ENCODE measurements around the gene PCP4. TPM values are rescaled to one million over a fixed set of nuclear protein-coding genes. Genes with fewer than 3 reads are reported as not detected.

Gene PCP4
- total and polyA plus RNA-seq, 10 of the 15 experiments (the other 5 are each of a cell fraction or from before 2014, with no cell fraction given), result not detected

DNA sequence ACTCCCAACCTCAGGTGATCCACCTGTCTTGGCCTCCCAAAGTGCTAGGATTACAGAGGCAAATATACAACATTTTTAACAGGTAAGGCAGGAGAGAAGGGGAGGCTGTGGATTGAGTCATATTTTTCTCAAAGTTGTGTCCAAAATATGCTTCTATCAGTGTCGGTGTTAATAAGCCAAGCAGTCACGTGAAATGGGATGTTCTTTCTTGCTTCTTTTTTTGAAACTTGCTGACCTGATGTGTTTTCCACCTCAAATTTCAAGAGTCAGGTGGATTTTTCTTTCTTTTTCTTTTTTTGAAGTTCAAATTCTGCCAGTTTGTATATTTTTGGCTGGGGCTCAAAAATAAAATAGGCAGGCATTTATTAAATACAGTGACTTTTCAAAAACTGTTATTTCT lies 91.5 kb downstream of the PCP4 start:
- ChIA-PET CTCF (no interaction called here), SMC1A (ENCODE audit: uncharacterized antibody, unreplicated experiment) (no interaction called here), POLR2A (no interaction called here), RAD21 (ENCODE audit: unreplicated experiment) (no interaction called here)
- 18% methylated on average over 2 of the region's 2 CpGs for WGBS (ENCODE audit: insufficient coverage, insufficient replicate concordance, low lambda C conversion rate, missing lambda C conversion rate)
- in situ Hi-C loops (cut with MboI) (no loop called here), intact Hi-C loops (cut with micrococcal nuclease; ENCODE audit: unreplicated experiment) (no loop called here)
- Histone ChIP-seq H3K27me3 (replicated peaks in 1 of 2; ENCODE audit: control insufficient read depth in 2 of 2, insufficient read depth in 2 of 2, low read length in 1 of 2) (no peaks in the 10 kb centered on the region), H3K27ac (ENCODE audit: control insufficient read depth, insufficient read depth) (no peak overlapping the region), H3K36me3 (ENCODE audit: control insufficient read depth in 2 of 2, insufficient read depth in 2 of 2, low read length in 1 of 2) (no peaks in the 10 kb centered on the region), H3K79me2 (ENCODE audit: control insufficient read depth, insufficient read depth, low read length) (no peaks in the 10 kb centered on the region), H3K9me3 (replicated peaks; ENCODE audit: control insufficient read depth, insufficient read depth, low read length) (no peaks in the 10 kb centered on the region; the same call in 2 of the 3 replicates), H3K9ac (ENCODE audit: control insufficient read depth, insufficient read depth, low read length) (no peak overlapping the region), H2AFZ (ENCODE audit: control insufficient read depth, low read depth, low read length) (no peak overlapping the region), H3K4me1 (ENCODE audit: control insufficient read depth, insufficient read depth, low read length) (no peaks in the 10 kb centered on the region), H3K4me2 (ENCODE audit: control insufficient read depth, insufficient read depth) (no peak overlapping the region), H3K4me3 (no peak overlapping the region), H4K20me1 (ENCODE audit: control insufficient read depth, insufficient read depth) (no peaks in the 10 kb centered on the region)
- no peak for ATAC-seq
- no peak for DNase-seq (ENCODE audit: low read depth, low spot score)
- no peak for TF ChIP-seq RAD21 (IDR thresholded peaks at IDR 0.05; ENCODE audit: insufficient read depth, low read depth, low read length)
- no TSS peak for BruUV-seq (replicated peaks)
- no peak for FAIRE-seq

DNA sequence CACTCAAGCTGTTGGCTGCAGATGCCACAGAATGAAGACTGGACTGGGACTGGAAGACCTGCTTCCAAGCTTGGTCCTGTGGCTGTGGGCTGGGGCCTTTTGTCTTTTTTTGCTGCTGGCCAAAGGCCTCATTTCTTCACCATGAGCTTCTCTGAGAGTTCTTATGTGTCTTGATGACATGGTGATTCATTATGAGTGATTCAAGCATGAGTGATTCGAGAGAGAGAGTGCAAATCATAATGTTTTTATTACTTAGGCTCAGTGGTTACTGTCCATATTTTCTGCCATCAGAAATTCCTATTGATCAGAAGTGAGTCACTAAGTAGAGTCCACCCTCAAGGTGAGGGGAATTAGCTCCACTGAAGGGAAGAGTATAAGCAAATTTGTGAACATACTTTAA lies 94.0 kb downstream of the PCP4 start:
- Histone ChIP-seq H3K36me3 (ENCODE audit: control insufficient read depth in 2 of 2, insufficient read depth in 2 of 2, low read length in 1 of 2) (no peaks in the 10 kb centered on the region), H3K9me3 (replicated peaks; ENCODE audit: control insufficient read depth, insufficient read depth, low read length) (no peaks in the 10 kb centered on the region), H4K20me1 (ENCODE audit: control insufficient read depth, insufficient read depth) (no peaks in the 10 kb centered on the region), H3K4me1 (ENCODE audit: control insufficient read depth, insufficient read depth, low read length) (no peaks in the 10 kb centered on the region), H3K27me3 (replicated peaks in 1 of 2; ENCODE audit: control insufficient read depth in 2 of 2, insufficient read depth in 2 of 2, low read length in 1 of 2) (no peaks in the 10 kb centered on the region), H3K9ac (ENCODE audit: control insufficient read depth, insufficient read depth, low read length) (no peak overlapping the region), H3K4me2 (ENCODE audit: control insufficient read depth, insufficient read depth) (no peak overlapping the region), H3K27ac (ENCODE audit: control insufficient read depth, insufficient read depth) (no peak overlapping the region), H2AFZ (ENCODE audit: control insufficient read depth, low read depth, low read length) (no peak overlapping the region), H3K79me2 (ENCODE audit: control insufficient read depth, insufficient read depth, low read length) (no peaks in the 10 kb centered on the region), H3K4me3 (no peak overlapping the region)
- ChIA-PET SMC1A (ENCODE audit: uncharacterized antibody, unreplicated experiment) (no interaction called here), RAD21 (ENCODE audit: unreplicated experiment) (no interaction called here), POLR2A (no interaction called here), CTCF (no interaction called here)
- WGBS (ENCODE audit: insufficient coverage, insufficient replicate concordance, low lambda C conversion rate, missing lambda C conversion rate), result 0% methylated on average over 1 of the region's 1 CpG
- ATAC-seq, result no peak
- TF ChIP-seq NR2F1 (conservative IDR thresholded peaks at IDR 0.05), result no peak
- TF ChIP-seq, protein P1, sequence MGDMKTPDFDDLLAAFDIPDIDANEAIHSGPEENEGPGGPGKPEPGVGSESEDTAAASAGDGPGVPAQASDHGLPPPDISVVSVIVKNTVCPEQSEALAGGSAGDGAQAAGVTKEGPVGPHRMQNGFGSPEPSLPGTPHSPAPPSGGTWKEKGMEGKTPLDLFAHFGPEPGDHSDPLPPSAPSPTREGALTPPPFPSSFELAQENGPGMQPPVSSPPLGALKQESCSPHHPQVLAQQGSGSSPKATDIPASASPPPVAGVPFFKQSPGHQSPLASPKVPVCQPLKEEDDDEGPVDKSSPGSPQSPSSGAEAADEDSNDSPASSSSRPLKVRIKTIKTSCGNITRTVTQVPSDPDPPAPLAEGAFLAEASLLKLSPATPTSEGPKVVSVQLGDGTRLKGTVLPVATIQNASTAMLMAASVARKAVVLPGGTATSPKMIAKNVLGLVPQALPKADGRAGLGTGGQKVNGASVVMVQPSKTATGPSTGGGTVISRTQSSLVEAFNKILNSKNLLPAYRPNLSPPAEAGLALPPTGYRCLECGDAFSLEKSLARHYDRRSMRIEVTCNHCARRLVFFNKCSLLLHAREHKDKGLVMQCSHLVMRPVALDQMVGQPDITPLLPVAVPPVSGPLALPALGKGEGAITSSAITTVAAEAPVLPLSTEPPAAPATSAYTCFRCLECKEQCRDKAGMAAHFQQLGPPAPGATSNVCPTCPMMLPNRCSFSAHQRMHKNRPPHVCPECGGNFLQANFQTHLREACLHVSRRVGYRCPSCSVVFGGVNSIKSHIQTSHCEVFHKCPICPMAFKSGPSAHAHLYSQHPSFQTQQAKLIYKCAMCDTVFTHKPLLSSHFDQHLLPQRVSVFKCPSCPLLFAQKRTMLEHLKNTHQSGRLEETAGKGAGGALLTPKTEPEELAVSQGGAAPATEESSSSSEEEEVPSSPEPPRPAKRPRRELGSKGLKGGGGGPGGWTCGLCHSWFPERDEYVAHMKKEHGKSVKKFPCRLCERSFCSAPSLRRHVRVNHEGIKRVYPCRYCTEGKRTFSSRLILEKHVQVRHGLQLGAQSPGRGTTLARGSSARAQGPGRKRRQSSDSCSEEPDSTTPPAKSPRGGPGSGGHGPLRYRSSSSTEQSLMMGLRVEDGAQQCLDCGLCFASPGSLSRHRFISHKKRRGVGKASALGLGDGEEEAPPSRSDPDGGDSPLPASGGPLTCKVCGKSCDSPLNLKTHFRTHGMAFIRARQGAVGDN (IDR thresholded peaks at IDR 0.05), result no peak
- TF ChIP-seq, protein P2, sequence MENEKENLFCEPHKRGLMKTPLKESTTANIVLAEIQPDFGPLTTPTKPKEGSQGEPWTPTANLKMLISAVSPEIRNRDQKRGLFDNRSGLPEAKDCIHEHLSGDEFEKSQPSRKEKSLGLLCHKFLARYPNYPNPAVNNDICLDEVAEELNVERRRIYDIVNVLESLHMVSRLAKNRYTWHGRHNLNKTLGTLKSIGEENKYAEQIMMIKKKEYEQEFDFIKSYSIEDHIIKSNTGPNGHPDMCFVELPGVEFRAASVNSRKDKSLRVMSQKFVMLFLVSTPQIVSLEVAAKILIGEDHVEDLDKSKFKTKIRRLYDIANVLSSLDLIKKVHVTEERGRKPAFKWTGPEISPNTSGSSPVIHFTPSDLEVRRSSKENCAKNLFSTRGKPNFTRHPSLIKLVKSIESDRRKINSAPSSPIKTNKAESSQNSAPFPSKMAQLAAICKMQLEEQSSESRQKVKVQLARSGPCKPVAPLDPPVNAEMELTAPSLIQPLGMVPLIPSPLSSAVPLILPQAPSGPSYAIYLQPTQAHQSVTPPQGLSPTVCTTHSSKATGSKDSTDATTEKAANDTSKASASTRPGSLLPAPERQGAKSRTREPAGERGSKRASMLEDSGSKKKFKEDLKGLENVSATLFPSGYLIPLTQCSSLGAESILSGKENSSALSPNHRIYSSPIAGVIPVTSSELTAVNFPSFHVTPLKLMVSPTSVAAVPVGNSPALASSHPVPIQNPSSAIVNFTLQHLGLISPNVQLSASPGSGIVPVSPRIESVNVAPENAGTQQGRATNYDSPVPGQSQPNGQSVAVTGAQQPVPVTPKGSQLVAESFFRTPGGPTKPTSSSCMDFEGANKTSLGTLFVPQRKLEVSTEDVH (IDR thresholded peaks at IDR 0.05; ENCODE audit: low read depth, partially characterized antibody), result no peak
- BruUV-seq (replicated peaks), result no TSS peak
- no peak for DNase-seq (ENCODE audit: low read depth, low spot score)
- in situ Hi-C loops (cut with MboI), result no loop called here
- no peak for FAIRE-seq
- intact Hi-C loops (cut with micrococcal nuclease; ENCODE audit: unreplicated experiment), result no loop called here
